ENCODE data around the gene GPR119. TPM values are rescaled to one million over a fixed set of nuclear protein-coding genes. Genes with fewer than 3 reads are reported as not detected.
"Not testable (repeated sequence)": the region's sequence is repeated elsewhere in the genome, so short reads cannot be mapped to it uniquely, and the experiment has no call there.

Gene GPR119
- total RNA-seq (not detected), polyA plus RNA-seq (not detected), total RNA-seq (not detected)

GRCh38 chrX:130385520-130385919, at the start of gene GPR119:
GPR119 (minus strand) TSS chrX:130385674; CDS start chrX:130385447, 227 bp downstream.
- H3K4me1 Mint-ChIP-seq: no peaks in the 10 kb centered on the region
- no peaks in the 10 kb centered on the region for H3K27me3 ChIP-seq (ENCODE audit: control insufficient read depth in 2 of 2, insufficient read depth in 2 of 2, low read length in 2 of 2)
- H3K4me1 ChIP-seq (ENCODE audit: control insufficient read depth in 2 of 2, insufficient read depth in 2 of 2, low read length in 2 of 2): no peaks in the 10 kb centered on the region
- DNase-seq: no peak
- H3K4me3 ChIP-seq (ENCODE audit: low read length): no peak within 1 kb of the TSS
- no peaks in the 10 kb centered on the region for H3K36me3 Mint-ChIP-seq
- peaks cover 0 to 6% (median 0%) of the 10 kb centered on the region in 5 donors for H3K27me3 Mint-ChIP-seq
- ChIA-PET CTCF (no interaction called here), POLR2A (no interaction called here)
- peaks cover 0 to 2% (median 0%) of the 10 kb centered on the region in 11 donors for H3K9me3 Mint-ChIP-seq
- no peak within 1 kb of the TSS for H3K4me3 Mint-ChIP-seq
- no peak for ATAC-seq
- no peaks in the 10 kb centered on the region for H3K9me3 ChIP-seq (ENCODE audit: control insufficient read depth in 2 of 3, low read length in 3 of 3)
- intact Hi-C loops (cut with micrococcal nuclease): no loop called here
- H3K36me3 ChIP-seq (ENCODE audit: control insufficient read depth in 2 of 3, insufficient read depth in 3 of 3, low read length in 3 of 3): no peaks in the 10 kb centered on the region
- no peak within 1 kb of the TSS for H3K27ac ChIP-seq (ENCODE audit: low read depth, low read length)
- H3K27ac Mint-ChIP-seq: no peak within 1 kb of the TSS

DNA sequence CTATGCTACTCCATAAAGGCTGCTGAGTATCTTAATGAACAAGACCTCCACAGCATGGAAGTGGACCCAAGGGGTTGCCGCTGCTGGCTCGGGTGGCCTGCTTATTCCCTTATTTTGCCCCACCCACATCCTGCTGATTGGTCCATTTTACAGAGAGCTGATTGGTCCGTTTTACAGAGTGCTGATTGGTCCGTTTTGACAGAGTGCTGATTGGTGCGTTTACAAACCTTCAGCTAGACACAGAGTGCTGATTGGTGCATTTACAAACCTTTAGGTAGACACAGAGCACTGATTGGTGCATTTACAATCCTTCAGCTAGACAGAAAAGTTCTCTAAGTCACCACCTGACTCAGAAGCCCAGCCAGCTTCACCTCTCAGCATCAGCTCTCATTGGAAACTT, 43.8 kb upstream of the GPR119 start:
- H3K9me3 Mint-ChIP-seq; H3K27me3 Mint-ChIP-seq; intact Hi-C loops (cut with micrococcal nuclease); H3K4me3 ChIP-seq (ENCODE audit: low read length); H3K4me1 ChIP-seq (ENCODE audit: control insufficient read depth in 2 of 2, insufficient read depth in 2 of 2, low read length in 2 of 2); ATAC-seq; CTCF ChIA-PET; H3K27ac ChIP-seq (ENCODE audit: low read depth, low read length); H3K27me3 ChIP-seq (ENCODE audit: control insufficient read depth in 2 of 2, insufficient read depth in 2 of 2, low read length in 2 of 2); DNase-seq; POLR2A ChIA-PET; H3K9me3 ChIP-seq (ENCODE audit: control insufficient read depth in 2 of 3, low read length in 3 of 3); H3K36me3 Mint-ChIP-seq; H3K27ac Mint-ChIP-seq; H3K4me3 Mint-ChIP-seq; H3K36me3 ChIP-seq (ENCODE audit: control insufficient read depth in 2 of 3, insufficient read depth in 3 of 3, low read length in 3 of 3); H3K4me1 Mint-ChIP-seq: not testable (repeated sequence)

- H3K9me3 Mint-ChIP-seq: no peaks in the 10 kb centered on the region
- no peaks in the 10 kb centered on the region for H3K36me3 ChIP-seq (ENCODE audit: control insufficient read depth in 2 of 3, insufficient read depth in 3 of 3, low read length in 3 of 3)
- peaks cover 0 to 2% (median 0%) of the 10 kb centered on the region in 5 donors for H3K27me3 Mint-ChIP-seq
- H3K4me3 Mint-ChIP-seq: no peak overlapping the region
- ChIA-PET POLR2A (no interaction called here), CTCF (no interaction called here)
- DNase-seq (no peak), ATAC-seq (no peak)
- H3K27ac ChIP-seq (ENCODE audit: low read depth, low read length): no peak overlapping the region
- no peaks in the 10 kb centered on the region for H3K36me3 Mint-ChIP-seq
- H3K27me3 ChIP-seq (ENCODE audit: control insufficient read depth in 2 of 2, insufficient read depth in 2 of 2, low read length in 2 of 2): no peaks in the 10 kb centered on the region
- intact Hi-C loops (cut with micrococcal nuclease): no loop called here
- H3K27ac Mint-ChIP-seq: no peak overlapping the region
- H3K4me3 ChIP-seq (ENCODE audit: low read length): no peak overlapping the region
- no peaks in the 10 kb centered on the region for H3K4me1 Mint-ChIP-seq
- no peaks in the 10 kb centered on the region for H3K4me1 ChIP-seq (ENCODE audit: control insufficient read depth in 2 of 2, insufficient read depth in 2 of 2, low read length in 2 of 2)
- H3K9me3 ChIP-seq (ENCODE audit: control insufficient read depth in 2 of 3, low read length in 3 of 3): no peaks in the 10 kb centered on the region
Observed at GRCh38 chrX:130426531-130426930, 41.1 kb upstream of the GPR119 start.

GRCh38 chrX:130419263-130419662, 33.8 kb upstream of the GPR119 start:
- H3K9me3 ChIP-seq (ENCODE audit: control insufficient read depth in 2 of 3, low read length in 3 of 3): no peaks in the 10 kb centered on the region
- CTCF ChIA-PET: no interaction called here
- Mint-ChIP-seq H3K9me3 (no peaks in the 10 kb centered on the region), H3K27me3 (peaks cover 0 to 2% (median 0%) of the 10 kb centered on the region in 5 donors), H3K36me3 (peaks cover 0 to 3% (median 0%) of the 10 kb centered on the region in 5 donors), H3K4me1 (no peaks in the 10 kb centered on the region), H3K27ac (no peak overlapping the region), H3K4me3 (no peak overlapping the region)
- no peaks in the 10 kb centered on the region for H3K27me3 ChIP-seq (ENCODE audit: control insufficient read depth in 2 of 2, insufficient read depth in 2 of 2, low read length in 2 of 2)
- POLR2A ChIA-PET: no interaction called here
- no peak overlapping the region for H3K4me3 ChIP-seq (ENCODE audit: low read length)
- no peak overlapping the region for H3K27ac ChIP-seq (ENCODE audit: low read depth, low read length)
- H3K4me1 ChIP-seq (ENCODE audit: control insufficient read depth in 2 of 2, insufficient read depth in 2 of 2, low read length in 2 of 2): no peaks in the 10 kb centered on the region
- no peak for DNase-seq
- no peaks in the 10 kb centered on the region for H3K36me3 ChIP-seq (ENCODE audit: control insufficient read depth in 2 of 3, insufficient read depth in 3 of 3, low read length in 3 of 3)
- intact Hi-C loops (cut with micrococcal nuclease): no loop called here
- ATAC-seq: no peak

DNA sequence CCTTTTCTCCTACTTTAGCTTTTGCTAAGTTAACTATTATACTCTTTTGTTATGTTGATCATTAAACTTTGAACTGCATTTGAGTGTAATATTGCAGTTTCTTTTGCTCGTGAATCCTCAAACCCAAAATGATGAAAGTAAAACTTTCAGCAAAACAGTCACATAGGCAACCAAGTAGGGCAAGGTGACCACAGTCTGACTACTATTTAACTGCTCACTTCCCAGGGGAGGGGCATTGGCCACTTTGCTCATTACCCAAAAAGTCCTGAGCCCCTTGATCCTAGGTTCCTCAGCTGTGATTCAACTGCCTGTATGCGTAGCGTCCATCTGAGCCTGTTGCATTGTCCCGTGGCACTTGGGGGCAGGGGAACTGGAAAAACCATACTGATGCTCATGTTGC, 33.3 kb upstream of the GPR119 start:
- CTCF ChIA-PET: interaction anchor here (0.6 kb wide), 1 partner anchor 463 kb away, joined by 3 read pairs; no protein-coding TSS in a partner anchor
- intact Hi-C loops (cut with micrococcal nuclease): no loop called here
- no peaks in the 10 kb centered on the region for H3K4me1 Mint-ChIP-seq
- peaks cover 0 to 2% (median 0%) of the 10 kb centered on the region in 5 donors for H3K27me3 Mint-ChIP-seq
- H3K36me3 Mint-ChIP-seq: peaks cover 0 to 5% (median 0%) of the 10 kb centered on the region in 5 donors
- ATAC-seq: no peak
- Histone ChIP-seq H3K9me3 (ENCODE audit: control insufficient read depth in 2 of 3, low read length in 3 of 3) (no peaks in the 10 kb centered on the region), H3K27me3 (ENCODE audit: control insufficient read depth in 2 of 2, insufficient read depth in 2 of 2, low read length in 2 of 2) (no peaks in the 10 kb centered on the region), H3K4me3 (ENCODE audit: low read length) (no peak overlapping the region), H3K4me1 (ENCODE audit: control insufficient read depth in 2 of 2, insufficient read depth in 2 of 2, low read length in 2 of 2) (no peaks in the 10 kb centered on the region), H3K36me3 (ENCODE audit: control insufficient read depth in 2 of 3, insufficient read depth in 3 of 3, low read length in 3 of 3) (no peaks in the 10 kb centered on the region), H3K27ac (ENCODE audit: low read depth, low read length) (no peak overlapping the region)
- POLR2A ChIA-PET: no interaction called here
- no peak for DNase-seq
- H3K4me3 Mint-ChIP-seq: no peak overlapping the region
- no peaks in the 10 kb centered on the region for H3K9me3 Mint-ChIP-seq
- H3K27ac Mint-ChIP-seq: no peak overlapping the region

GRCh38 chrX:130418066-130418465, 32.6 kb upstream of the GPR119 start:
- Histone ChIP-seq H3K4me3 (ENCODE audit: low read length) (no peak overlapping the region), H3K4me1 (ENCODE audit: control insufficient read depth in 2 of 2, insufficient read depth in 2 of 2, low read length in 2 of 2) (no peaks in the 10 kb centered on the region), H3K27me3 (ENCODE audit: control insufficient read depth in 2 of 2, insufficient read depth in 2 of 2, low read length in 2 of 2) (no peaks in the 10 kb centered on the region), H3K36me3 (ENCODE audit: control insufficient read depth in 2 of 3, insufficient read depth in 3 of 3, low read length in 3 of 3) (no peaks in the 10 kb centered on the region), H3K9me3 (ENCODE audit: control insufficient read depth in 2 of 3, low read length in 3 of 3) (no peaks in the 10 kb centered on the region), H3K27ac (ENCODE audit: low read depth, low read length) (no peak overlapping the region)
- ATAC-seq: no peak
- Mint-ChIP-seq H3K27me3 (no peaks in the 10 kb centered on the region), H3K36me3 (peaks cover 0 to 5% (median 0%) of the 10 kb centered on the region in 5 donors), H3K9me3 (no peaks in the 10 kb centered on the region), H3K27ac (no peak overlapping the region), H3K4me3 (no peak overlapping the region), H3K4me1 (no peaks in the 10 kb centered on the region)
- ChIA-PET CTCF (no interaction called here), POLR2A (no interaction called here)
- intact Hi-C loops (cut with micrococcal nuclease): no loop called here
- DNase-seq: no peak

DNA sequence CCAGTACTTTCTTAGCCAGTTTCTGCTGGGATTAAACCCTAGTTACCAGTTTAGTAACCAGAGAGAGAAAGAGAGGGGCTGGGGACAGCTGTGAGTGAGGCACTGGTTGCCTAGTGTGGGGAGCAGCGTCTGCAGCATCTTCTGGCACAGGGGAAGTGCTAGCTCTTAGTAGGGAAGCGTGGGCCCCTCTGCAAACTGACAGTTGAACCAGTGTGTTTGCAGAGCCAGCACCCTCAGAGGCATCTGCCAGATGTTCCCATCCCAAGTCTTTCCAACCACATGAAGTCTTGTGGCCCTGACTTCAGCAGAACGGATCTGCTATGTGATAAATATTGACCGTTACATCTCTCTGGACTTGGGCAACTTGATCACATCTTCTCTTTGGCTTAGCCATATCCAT, 31.3 kb upstream of the GPR119 start:
- Mint-ChIP-seq H3K4me1 (no peaks in the 10 kb centered on the region), H3K4me3 (no peak overlapping the region), H3K27ac (no peak overlapping the region), H3K27me3 (no peaks in the 10 kb centered on the region), H3K9me3 (peaks cover 0 to 2% (median 0%) of the 10 kb centered on the region in 11 donors), H3K36me3 (peaks cover 0 to 12% (median 3%) of the 10 kb centered on the region in 5 donors)
- Histone ChIP-seq H3K27ac (ENCODE audit: low read depth, low read length) (no peak overlapping the region), H3K36me3 (ENCODE audit: control insufficient read depth in 2 of 3, insufficient read depth in 3 of 3, low read length in 3 of 3) (peaks cover 0 to under 1% (median 0%) of the 10 kb centered on the region in 3 experiments), H3K4me3 (ENCODE audit: low read length) (no peak overlapping the region), H3K4me1 (ENCODE audit: control insufficient read depth in 2 of 2, insufficient read depth in 2 of 2, low read length in 2 of 2) (no peaks in the 10 kb centered on the region), H3K27me3 (ENCODE audit: control insufficient read depth in 2 of 2, insufficient read depth in 2 of 2, low read length in 2 of 2) (no peaks in the 10 kb centered on the region), H3K9me3 (ENCODE audit: control insufficient read depth in 2 of 3, low read length in 3 of 3) (no peaks in the 10 kb centered on the region)
- no peak for DNase-seq
- CTCF ChIA-PET: no interaction called here
- ATAC-seq: no peak
- intact Hi-C loops (cut with micrococcal nuclease): no loop called here
- POLR2A ChIA-PET: no interaction called here

Measured in naive thymus-derived CD4-positive, alpha-beta T cell (primary cell).